HEK293T (cell line): ENCODE results near the gene FGGY.

ENCODE experiments used
- CTCF ChIA-PET: fragments of 350-600 bp; formaldehyde crosslinking; extraction: SDS; loops from one replicate; lab custom pipeline; 2021; ENCODE audit warnings: antibody characterized with exemption, inconsistent platforms; lab: Yijun Ruan, JAX
- POLR2A ChIA-PET: fragments of 350-600 bp; formaldehyde crosslinking; extraction: SDS; loops from one replicate; lab custom pipeline; 2020; ENCODE audit warnings: antibody characterized with exemption, inconsistent platforms; lab: Yijun Ruan, JAX
- DNase-seq: peaks from one replicate; pipeline ENCODE4 v3.0.0; 2012; ENCODE audit warnings: mixed read lengths; ENCODE audit errors: extremely low spot score
- ARNT ChIP-seq: fragments of 450-650 bp; IDR thresholded peaks from 2 replicates; pipeline ENCODE4 v1.6.1; 2017; ENCODE audit warnings: mild to moderate bottlenecking
- BHLHE40 ChIP-seq: fragments of 450-650 bp; IDR thresholded peaks from 2 replicates; pipeline ENCODE4 v1.6.1; 2016; ENCODE audit warnings: mild to moderate bottlenecking, moderate library complexity, borderline replicate concordance
- CTBP1 ChIP-seq: fragments of 450-650 bp; IDR thresholded peaks from 2 replicates; pipeline ENCODE4 v1.6.1; 2016; ENCODE audit warnings: borderline replicate concordance
- ELF4 ChIP-seq: fragments of 450-650 bp; IDR thresholded peaks from 2 replicates; pipeline ENCODE4 v1.6.1; 2017; ENCODE audit warnings: antibody characterized with exemption
- FOXA1 ChIP-seq: fragments of 450-650 bp; IDR thresholded peaks from 2 replicates; pipeline ENCODE4 v1.6.1; 2016; ENCODE audit warnings: mild to moderate bottlenecking
- FOXK2 ChIP-seq: fragments of 450-650 bp; IDR thresholded peaks from 2 replicates; pipeline ENCODE4 v1.6.1; 2016; ENCODE audit warnings: mild to moderate bottlenecking
- FOXM1 ChIP-seq: fragments of 450-650 bp; IDR thresholded peaks from 2 replicates; pipeline ENCODE4 v1.6.1; 2017; ENCODE audit warnings: mild to moderate bottlenecking, borderline replicate concordance
- HDGF ChIP-seq: fragments of 450-650 bp; IDR thresholded peaks from 2 replicates; pipeline ENCODE4 v1.6.1; 2017; ENCODE audit warnings: antibody characterized with exemption, borderline replicate concordance
- L3MBTL2 ChIP-seq: fragments of 450-650 bp; conservative IDR thresholded peaks from 2 replicates; pipeline ENCODE4 v1.6.1; 2016; ENCODE audit warnings: mild to moderate bottlenecking
- LEF1 ChIP-seq: fragments of 450-650 bp; IDR thresholded peaks from 2 replicates; pipeline ENCODE4 v1.6.1; 2017; ENCODE audit warnings: mild to moderate bottlenecking, borderline replicate concordance
- NFRKB ChIP-seq: fragments of 450-650 bp; IDR thresholded peaks from 2 replicates; pipeline ENCODE4 v1.6.1; 2016; ENCODE audit warnings: mild to moderate bottlenecking, moderate library complexity
- PKNOX1 ChIP-seq: fragments of 450-650 bp; IDR thresholded peaks from 2 replicates; pipeline ENCODE4 v1.6.1; 2016
- SP1 ChIP-seq: fragments of 450-650 bp; IDR thresholded peaks from 2 replicates; pipeline ENCODE4 v1.6.1; 2017
- SUZ12 ChIP-seq: fragments of 450-650 bp; IDR thresholded peaks from 2 replicates; pipeline ENCODE4 v1.6.1; 2016; ENCODE audit warnings: mild to moderate bottlenecking
- TARDBP ChIP-seq: fragments of 450-650 bp; IDR thresholded peaks from 2 replicates; pipeline ENCODE4 v1.6.1; 2016
- ZNF384 ChIP-seq: fragments of 450-650 bp; IDR thresholded peaks from 2 replicates; pipeline ENCODE4 v1.6.1; 2016

FGGY gene

GRCh38 chr1:59539961-59540681, 243.2 kb downstream of the FGGY start:
- DNase-seq = no peak
- ChIA-PET CTCF (no interaction called here), POLR2A (no interaction called here)

GRCh38 chr1:59541161-59541560, 244.3 kb downstream of the FGGY start:
- CTCF ChIA-PET = no interaction called here
- POLR2A ChIA-PET = interaction anchor here (1.0 kb wide), 1 partner anchor 11 kb away, joined by 5 read pairs; no protein-coding TSS in a partner anchor
- DNase-seq = no peak
- TF ChIP-seq HDGF (no peak), ELF4 (no peak), FOXM1 (no peak), ZNF384 (no peak), SUZ12 (no peak), TARDBP (no peak), FOXK2 (no peak), PKNOX1 (no peak), CTBP1 (no peak), L3MBTL2 (no peak), FOXA1 (no peak), BHLHE40 (no peak), LEF1 (no peak)

More at GRCh38 chr1:59539961-59540681, 243.2 kb downstream of the FGGY start:
- TF ChIP-seq CTBP1 (no peak), TARDBP (no peak), PKNOX1 (no peak), SUZ12 (no peak), LEF1 (no peak), ARNT (no peak), BHLHE40 (no peak), ELF4 (no peak), FOXK2 (no peak), NFRKB (no peak)

GRCh38 chr1:59541891-59542290, 245.0 kb downstream of the FGGY start:
- ChIA-PET CTCF (no interaction called here), POLR2A (interaction anchor here (1.0 kb wide), 1 partner anchor 12 kb away, joined by 5 read pairs; no protein-coding TSS in a partner anchor)
- no peak for DNase-seq
- no peak for TF ChIP-seq SUZ12
- TF ChIP-seq FOXM1 = no peak
- no peak for TF ChIP-seq FOXA1
- TF ChIP-seq HDGF = no peak
- TF ChIP-seq ARNT = no peak
- no peak for TF ChIP-seq NFRKB
- no peak for TF ChIP-seq PKNOX1
- no peak for TF ChIP-seq LEF1
- TF ChIP-seq L3MBTL2 = no peak
- no peak for TF ChIP-seq ELF4
- TF ChIP-seq FOXK2 = no peak
- no peak for TF ChIP-seq CTBP1

GRCh38 chr1:59543211-59543668, 246.3 kb downstream of the FGGY start:
- TF ChIP-seq ARNT = no peak
- no peak for TF ChIP-seq SP1
- TF ChIP-seq TARDBP = no peak
- no peak for TF ChIP-seq FOXA1
- no peak for TF ChIP-seq SUZ12
- TF ChIP-seq PKNOX1 = no peak
- TF ChIP-seq ZNF384 = no peak
- no peak for TF ChIP-seq HDGF
- TF ChIP-seq BHLHE40 = no peak
- TF ChIP-seq FOXM1 = no peak
- no peak for TF ChIP-seq CTBP1
- TF ChIP-seq ELF4 = no peak
- no peak for TF ChIP-seq L3MBTL2
- TF ChIP-seq FOXK2 = no peak
- TF ChIP-seq LEF1 = no peak
- TF ChIP-seq NFRKB = no peak
- ChIA-PET CTCF (no interaction called here), POLR2A (no interaction called here)
- no peak for DNase-seq

GRCh38 chr1:59544615-59545293, 247.9 kb downstream of the FGGY start:
- ChIA-PET POLR2A (no interaction called here), CTCF (no interaction called here)
- TF ChIP-seq BHLHE40 (no peak), ARNT (no peak), LEF1 (no peak), SUZ12 (no peak), L3MBTL2 (no peak)
- DNase-seq = no peak
